H4 (cell line): ENCODE results near the gene SGCA. TPM values are rescaled to one million over a fixed set of nuclear protein-coding genes. Genes with fewer than 3 reads are reported as not detected.

Experiments used
- DNase-seq: peaks from one replicate; pipeline ENCODE4 v3.0.0-alpha.2; 2015; ENCODE audit warnings: low spot score
- total RNA-seq: library from RNA; depleted of rRNA; stranded (reverse); fragments of >200 nt; shearing (Covaris generic); gene quantifications from 2 replicates; pipeline ENCODE4 v1.2.3, GENCODE V29; 2014; rRNA removed

Gene SGCA
- 0.45 TPM in 1 of 2 replicates, not detected in the other for total RNA-seq

DNA sequence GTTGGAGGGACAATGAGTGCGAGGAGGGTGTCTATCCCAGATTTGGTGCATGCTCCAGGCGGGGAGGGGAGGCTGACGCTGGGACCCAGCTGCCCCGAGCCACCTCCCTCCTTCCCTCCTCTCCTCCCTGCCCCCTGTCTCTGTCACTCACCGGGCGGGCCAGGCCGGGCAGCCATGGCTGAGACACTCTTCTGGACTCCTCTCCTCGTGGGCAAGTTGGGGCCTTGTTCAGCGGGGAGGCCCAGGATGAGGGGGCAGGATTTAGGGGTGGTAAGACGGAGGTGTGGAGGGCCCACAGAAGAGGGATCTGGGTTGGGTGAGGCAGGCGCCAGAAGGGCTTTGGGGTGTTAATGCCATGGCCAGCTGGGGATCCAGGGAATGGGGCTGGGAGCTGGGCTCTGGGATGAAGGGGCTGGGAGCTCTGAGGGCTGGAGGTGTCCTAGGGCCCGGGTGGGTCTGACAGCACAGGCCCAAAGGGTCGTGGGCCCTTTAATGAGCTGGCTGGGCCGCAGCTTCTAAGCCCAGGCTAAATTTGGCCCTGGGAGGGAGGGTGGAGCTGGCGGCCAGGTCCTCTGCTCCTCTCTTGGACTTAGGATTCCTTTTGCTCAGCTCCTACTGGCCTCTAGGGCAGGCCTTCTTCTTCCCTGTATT lies at the start of gene SGCA:
Gene SGCA, plus strand, starts transcription at position 139 of the 651 bp plus-strand sequence. Its CDS starts 36 bp downstream, at position 175.
- no peak for DNase-seq

DNA sequence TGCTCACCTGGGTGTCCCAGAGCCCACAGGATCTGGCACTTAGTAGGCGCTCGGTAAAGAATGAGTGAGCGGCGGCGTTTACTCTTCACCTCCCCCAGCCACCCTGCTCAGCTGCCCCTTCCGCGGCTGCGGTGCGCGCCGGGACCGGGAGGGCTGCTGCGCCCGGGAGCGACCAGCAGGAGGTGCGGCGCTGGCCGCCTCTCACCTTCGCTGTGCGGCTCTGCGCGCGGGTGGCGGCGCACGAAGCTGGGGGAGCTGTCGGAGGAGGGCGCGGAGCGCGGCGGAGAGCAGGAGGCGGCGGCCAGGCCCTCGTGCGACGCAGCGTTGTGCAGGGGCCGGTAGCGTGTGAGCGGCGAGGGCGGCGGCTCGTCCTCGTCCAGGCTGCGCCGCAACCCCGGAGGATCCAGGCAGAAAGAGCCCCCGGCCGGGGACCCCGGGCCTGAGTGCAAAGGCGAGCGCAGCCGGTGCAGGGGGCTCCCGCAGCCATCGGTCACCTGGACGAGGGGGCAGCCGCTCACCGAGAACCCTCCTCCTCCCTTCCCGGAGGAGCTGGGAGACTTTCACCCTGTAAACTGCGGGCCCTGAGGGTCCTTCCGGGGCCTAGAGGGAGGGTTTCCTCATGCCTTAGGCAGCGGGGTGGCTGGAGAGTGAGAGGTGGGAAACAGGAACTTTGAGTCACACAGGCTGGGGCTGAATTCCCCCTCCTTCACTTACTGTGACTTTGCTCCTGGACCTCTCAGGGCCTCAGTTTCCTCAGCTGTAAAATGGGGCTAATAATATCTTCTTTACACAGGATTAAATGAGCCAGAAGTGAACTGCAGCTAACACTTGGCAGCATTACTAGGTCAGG lies 48.4 kb upstream of the SGCA start:
- no peak for DNase-seq

DNA sequence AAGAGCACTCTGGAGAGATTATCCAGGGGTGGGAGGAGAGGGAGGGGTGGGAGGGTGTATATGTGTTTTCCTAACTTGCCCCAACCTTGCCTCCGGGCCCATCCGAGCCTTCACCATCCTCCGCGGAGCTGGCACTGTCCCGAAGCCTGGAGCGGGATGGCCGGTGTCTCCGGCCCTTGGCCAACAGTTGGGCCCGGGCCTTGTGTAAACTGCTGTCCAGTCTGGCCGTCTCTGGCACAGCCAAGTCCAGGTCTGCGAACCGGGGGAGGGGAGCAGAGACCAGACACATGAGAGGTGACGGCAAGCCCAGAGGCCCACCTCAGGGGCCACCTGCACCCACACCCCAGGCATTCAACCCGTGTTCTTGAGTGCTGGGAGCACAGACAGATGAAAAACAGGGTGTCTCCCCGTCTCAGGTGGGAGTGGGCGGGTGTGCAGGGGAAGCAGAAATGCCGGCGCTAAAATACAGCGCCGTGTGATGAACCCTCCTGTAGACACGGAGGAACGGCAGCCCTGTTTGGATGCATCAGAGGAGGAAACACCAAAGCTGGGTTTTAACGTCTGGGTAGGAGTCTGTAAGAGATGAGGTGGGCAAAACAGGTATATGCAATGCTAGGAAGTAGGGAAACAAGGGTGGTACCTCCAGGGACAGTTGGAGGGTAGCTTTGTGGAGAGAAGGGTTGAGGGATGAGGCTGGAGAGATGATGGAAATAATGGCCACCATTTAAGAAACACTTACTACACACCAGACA lies 47.6 kb upstream of the SGCA start:
- no peak for DNase-seq

DNA sequence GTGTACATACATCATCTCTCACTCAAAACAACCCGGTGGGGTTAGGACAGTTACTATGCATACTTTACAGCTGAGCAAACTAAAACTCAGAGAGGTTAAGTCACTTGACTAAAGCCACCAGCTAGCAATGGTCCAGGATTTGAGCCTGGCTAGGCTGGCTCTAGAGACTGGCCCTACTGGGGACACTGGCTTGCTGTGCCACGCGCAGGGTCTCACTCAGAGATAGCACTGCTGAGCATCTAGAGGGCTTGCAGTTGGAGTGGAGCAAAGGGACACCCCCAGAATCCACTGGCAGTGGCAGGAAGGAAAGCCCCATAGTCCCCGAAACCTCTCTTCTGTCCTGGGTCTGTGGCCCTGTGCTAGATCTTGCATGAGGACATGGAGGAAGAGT lies 47.0 kb upstream of the SGCA start:
- no peak for DNase-seq

DNA sequence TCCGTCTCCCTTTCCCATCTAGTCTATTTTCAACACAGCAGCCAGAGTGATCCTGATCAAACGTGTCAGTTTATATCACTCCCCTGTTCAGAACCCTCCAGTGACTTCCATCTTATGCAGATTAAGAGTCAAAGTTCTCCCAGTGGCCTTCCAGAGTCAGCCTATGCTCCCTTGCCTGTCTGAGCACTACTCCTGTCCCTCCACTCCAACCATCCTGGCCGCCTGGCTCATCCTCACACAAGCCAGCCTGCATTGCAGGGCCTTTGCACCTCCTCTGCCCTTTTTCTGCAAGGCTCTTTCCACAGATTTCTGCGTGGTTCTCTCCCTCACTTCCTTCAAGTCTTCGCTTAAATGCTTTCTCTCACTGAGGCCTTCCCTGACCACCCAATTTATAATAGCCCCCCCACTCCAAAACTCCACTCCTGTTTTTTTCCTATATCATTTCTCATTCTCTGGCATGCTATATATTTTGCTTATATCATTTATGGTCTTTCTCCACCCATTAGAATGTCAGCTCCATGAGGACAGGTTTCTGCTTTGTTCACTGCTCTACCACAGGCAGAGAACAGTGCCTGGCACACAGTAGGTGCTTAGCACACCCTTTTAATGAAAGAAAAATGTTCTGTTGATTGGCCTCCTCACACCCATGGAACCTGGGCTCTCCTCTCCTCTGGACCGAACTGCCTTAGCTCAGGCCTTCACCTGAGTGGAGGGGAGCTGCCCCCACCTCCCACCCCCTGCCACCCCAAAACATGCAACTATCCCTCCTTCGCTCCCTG lies 45.1 kb upstream of the SGCA start:
- DNase-seq: no peak

DNA sequence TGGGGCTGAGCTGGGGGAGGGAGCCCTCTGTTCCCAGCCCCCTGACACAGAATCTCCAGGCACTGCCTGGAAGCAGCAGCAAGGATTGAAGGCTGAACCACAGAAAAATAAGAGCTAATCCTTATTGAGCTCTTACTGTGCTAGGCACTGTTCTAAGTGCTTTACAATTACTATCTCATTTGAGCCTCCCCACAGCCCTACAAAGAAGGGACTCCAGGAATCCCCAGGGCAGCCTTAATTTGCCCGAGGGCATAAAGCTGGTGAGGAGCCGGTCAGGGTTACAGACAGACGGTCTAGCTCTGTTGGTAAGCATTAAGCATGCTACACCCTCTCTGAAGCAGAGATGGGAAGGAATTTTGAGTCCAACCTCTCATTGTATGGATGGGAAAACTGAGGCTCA lies 42.9 kb upstream of the SGCA start:
- DNase-seq: no peak

DNA sequence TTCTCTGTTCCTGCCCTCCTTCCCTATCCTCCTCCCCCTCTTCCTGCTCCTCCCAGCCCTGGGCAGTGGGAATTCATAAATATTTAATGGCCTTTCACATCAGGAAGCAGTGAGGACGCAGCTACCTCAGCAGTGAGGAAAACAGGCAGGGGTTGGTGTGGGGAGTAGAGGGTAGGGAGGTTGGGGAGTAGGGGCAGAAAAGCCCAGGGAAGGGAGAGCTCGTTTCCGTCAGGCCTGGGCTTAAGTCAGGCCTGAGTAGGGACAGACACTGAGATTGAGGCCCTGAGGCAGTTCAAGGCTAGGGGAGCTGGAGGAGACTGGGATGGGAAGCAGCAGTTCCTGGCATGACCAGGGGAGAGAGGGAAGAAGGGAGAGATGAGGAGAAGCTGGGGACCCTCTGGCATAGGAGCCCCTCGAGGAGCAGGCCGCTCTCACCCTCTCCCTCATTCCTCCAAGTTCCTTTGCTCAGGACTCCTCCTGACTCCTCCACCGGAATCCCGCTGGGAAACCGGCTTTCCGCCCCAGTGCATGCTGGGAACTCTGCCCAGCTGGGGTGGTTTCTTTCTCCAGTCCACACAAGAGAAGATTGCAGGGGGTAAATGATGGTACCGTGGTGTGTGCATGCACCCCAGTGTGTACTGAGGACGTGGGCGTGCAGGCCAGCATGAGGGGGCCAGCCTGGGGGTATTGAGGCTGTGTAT lies 42.0 kb upstream of the SGCA start:
- no peak for DNase-seq

DNA sequence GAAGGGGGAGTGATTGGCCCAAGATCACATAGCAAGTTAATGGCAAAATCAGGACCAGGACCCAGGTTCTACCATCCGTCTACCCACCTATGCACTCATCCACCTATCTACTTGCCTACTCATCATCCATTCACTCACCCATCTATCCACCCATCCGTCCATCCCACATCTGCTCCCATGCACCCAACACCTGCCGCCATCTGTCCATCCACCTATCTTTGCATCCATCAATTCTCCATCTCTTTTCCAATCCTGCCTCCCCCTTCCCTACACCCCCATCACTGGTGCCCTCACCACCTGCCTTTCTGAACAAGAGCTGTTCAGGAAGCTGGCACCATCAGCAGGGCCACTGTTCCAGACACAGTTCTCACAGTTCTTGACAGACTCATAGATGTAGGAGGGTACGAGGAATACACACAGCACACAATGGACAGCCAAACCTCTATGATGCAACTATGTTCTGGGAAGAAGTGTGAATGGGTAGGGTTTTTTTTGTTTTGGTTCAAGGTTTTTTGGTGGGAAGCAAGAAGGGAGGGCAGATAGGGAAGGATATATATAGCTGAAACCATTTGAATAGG lies 40.3 kb upstream of the SGCA start:
- DNase-seq: no peak

DNA sequence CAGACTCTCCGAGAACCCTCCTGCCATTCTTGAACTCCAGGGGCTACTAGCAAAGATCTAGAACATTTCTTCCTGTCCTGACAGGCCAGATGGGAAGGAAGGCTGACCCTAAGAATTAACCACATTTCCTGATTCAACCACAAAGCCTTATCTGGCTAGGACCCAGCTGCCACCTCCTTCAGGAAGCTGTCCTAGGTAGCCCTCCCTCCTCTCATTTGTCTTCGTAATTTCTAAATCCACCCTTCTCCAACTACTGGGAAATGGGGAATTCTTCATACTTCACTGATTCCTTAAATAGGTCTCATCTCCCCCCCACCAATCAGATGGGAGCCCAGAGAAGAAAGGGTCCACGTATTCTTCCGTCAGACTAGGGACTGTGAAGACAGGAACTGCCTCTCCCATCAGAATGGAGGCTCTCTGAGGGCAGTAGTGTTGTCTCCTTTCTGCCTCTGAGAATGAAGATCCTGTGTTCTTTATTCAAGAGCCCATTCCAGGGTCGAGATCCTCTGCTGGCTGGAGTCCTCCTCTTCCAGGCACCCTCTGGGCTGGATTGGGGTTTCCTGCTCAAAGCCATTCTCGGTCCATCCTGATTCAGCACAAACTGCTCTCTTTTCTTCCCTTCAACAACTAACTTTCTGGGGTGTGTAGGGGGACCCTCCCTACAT lies 38.0 kb upstream of the SGCA start:
- DNase-seq: peak; percentile 61

DNA sequence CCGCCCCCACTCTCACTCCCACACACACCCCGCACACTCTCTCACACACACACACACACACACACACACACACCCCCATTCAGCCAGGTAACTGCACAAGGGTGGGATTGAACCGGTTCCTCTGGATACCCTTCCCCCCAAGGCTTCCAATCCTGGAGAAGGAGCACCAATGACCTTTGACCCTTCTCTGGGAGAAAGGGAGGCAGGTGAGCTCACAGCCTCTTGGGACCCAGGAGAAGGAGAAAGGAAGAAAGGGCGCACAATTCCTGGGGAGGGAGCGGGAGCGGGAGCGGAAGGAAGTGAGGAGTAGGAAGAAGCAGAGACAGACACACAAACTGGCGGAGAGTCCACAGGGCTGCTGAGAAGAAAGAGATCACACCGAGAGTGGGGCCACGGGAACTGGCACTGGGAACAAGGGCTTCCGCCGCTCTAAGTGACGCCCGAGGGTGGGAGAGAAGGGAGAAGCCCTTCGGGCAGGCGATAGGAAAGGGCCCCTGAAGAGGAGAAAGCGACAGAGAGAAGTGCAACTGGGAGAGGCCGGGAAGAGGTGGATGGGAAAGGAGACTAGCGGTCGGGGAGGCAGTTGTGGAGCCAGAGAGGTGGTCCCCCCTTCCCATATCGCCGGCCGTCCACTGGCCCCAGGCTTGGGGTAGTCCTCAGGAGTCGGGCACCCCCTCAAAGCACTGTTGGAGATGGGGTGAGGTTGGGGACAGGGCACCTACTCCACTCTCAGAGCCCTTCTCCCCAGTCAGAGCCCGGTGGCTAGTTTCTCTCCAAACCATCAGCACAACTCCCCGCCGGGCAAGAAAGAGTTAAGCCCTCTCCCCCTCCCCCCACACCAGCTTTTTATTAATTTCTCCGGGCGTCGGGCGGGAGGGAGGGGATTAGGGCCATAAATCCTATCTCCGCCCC lies 37.1 kb upstream of the SGCA start:
- DNase-seq: no peak

DNA sequence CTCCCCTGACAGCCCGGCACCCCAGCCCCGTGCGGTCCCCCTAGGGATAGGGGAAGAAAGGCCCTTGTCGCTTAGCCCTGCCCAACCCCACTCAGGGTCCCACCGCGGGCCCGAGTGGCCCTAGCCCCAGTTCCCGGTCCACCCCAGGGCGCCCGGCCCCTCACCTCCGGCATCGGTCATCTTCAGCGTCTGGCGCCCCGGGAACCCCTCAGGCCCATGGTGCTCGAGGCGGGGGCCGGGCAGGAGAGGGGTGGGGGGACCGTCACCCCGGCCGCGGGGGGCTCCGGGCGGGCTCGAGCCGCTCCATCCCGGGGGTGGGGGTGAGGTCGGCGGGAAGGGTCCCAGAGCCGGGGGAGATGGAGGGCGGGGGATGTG lies 36.5 kb upstream of the SGCA start:
- no peak for DNase-seq

DNA sequence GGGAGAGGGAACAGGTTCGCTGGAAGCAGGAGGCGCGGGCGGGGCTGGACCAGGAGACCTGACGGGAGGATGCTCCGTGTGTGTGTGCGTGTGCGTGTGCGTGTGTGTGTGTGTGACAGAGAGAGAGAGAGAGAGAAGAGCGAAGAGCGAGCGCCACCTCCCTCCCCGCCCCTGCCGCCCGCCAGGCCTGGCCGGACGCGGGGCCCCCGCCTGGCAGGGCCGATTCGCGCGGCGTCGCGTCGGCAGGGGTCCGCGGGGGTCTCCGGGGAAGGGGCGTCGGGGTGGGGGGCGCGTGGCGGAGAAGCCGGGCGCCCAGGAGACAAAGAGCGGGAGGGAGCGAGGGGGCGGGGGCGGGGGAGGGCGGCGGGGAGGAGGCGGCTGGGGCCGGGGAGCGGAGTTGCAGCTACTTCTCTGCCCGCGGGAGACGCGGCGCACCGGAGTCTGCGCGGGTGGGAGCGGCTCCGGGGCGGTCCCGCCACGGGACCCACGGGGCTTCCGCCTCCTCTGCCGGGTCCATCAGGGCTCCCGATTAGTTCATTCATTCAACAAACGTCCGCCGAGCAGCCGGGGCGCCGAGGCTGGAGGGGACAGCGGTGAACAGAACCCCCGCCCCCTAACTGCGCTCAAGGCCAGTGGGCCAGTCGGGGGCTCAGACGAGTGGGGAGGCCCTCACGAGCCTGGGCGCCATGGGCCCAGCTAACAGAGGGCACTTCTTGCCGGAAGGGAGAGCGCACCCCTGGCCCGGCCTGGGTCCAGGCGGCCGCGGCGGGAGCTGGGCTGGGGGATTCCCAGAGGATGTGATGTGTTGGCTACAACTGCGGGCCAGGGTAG lies 35.9 kb upstream of the SGCA start, which contains the start of gene SAMD14:
Gene SAMD14, minus strand, starts transcription at position 433 of the 831 bp plus-strand sequence. CDS start 5,201 bp downstream, outside the sequence.
- DNase-seq: peak; percentile 48

DNA sequence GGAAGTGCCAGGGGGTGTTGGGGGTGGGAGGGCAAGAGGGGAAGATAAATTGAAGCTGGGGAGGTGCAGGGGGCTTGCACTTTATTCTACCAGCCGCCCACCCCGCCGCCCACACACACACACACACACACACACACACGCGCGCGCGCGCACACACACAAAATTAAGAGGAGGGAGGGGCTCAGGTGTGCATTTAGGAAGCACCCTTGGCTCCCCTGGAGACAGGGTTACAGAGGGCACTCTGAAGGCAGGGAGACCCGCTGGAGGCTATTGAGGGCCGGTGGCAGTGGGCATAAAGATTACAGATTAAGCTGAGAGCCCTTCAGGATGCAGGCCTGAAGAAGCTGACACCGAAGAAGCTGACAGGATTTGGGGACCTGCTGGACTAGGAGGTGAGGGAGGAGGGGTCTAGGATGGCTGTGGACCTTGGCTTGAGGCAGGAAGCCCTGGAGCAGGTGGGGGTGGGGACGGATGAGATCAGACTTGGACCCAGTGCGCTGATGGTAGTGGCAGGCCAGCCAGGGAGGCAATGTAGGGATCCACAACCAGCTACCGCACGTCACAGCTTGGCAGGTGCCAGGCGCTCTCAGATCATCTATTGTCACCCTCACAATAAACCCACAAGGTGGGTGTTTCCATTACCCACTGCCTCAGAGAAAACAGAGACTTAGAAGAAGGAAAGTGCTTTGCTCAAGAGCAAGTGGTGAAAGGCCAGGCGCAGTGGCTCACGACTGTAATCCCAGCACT lies 35.1 kb upstream of the SGCA start:
- no peak for DNase-seq

DNA sequence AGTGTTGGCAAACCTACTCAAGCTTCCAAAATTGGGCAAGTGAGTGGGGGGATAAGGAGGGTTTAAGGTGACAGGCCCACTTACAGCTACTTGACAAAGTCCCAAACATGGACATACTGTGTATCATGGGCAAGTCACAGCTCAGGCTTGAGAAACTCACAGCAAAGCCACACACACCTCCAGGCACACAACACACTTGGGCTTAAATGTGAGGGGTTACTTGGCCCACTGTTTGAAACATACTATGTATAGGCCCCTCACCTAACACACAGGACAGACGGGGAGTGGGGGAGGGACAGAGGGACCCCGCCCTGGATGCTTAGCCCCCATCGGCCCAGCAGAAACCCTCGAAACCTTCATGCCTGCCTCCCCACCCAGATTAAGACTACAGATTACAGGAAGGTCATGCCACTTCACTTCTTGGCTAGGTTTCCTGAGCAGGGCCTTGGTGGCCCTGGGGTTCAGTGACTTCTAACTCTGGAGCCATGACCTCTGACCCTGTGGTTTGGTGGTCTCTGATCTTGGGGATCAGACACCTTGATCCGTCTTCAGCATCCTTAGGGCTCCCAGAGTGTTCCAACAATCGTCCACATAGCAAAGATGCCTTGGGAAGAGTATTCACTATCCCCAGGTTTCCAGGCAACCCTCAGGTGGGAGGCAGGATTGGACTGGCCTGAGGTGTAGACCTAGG lies 33.6 kb upstream of the SGCA start:
- no peak for DNase-seq

DNA sequence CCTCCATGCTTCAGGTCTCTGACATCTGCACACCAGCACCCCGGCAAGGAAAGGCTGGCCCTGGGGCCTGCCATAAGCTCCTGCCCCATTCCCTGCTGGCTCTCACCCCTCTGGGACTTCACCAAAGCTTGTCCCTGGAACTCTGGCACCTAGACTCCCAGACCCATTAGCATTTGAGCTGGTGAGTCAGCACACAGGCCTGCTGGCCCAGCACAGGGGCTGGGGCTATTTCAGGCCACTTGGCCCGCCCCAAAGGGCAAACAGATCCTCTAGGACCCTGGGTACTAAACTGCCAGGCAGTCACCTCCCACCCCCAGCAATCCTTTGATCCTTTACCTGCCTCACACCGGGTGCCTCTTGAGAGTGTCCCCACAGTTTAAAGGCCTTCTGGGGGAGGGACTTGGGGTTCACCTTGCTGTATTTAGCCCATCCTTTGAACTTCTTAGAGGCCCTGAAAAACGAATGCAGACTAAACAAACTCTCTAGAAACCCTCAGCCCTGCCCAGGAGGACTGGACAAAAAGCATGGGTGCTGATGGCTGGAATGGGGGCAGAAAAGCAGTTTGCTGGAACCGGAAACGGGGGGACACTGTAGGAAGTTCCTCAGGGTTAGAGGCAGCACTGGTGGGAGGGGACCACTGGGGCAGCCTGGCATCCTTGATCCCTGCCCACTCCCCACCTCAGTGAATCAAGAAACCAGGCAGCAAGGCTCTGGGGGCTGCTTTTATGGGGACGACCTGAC lies 32.6 kb upstream of the SGCA start:
- DNase-seq: no peak

DNA sequence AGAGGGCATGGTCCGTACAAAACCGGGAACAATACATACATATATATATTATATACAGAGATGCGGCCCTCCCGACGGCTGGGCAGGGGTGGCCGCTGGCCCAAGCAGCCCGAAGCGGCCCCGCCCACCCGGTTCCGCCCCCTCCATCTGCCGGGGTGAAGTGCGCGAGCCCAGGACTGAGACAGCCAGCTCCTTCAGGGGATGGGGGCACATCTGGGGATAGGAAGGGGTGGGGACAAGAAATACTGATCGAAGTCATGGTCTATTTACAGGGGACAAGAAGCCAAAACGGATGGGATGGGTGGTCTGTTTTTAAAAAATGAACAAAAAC lies 32.1 kb upstream of the SGCA start:
- no peak for DNase-seq
